ENCODE measurements around the gene HTR2A.

DNA sequence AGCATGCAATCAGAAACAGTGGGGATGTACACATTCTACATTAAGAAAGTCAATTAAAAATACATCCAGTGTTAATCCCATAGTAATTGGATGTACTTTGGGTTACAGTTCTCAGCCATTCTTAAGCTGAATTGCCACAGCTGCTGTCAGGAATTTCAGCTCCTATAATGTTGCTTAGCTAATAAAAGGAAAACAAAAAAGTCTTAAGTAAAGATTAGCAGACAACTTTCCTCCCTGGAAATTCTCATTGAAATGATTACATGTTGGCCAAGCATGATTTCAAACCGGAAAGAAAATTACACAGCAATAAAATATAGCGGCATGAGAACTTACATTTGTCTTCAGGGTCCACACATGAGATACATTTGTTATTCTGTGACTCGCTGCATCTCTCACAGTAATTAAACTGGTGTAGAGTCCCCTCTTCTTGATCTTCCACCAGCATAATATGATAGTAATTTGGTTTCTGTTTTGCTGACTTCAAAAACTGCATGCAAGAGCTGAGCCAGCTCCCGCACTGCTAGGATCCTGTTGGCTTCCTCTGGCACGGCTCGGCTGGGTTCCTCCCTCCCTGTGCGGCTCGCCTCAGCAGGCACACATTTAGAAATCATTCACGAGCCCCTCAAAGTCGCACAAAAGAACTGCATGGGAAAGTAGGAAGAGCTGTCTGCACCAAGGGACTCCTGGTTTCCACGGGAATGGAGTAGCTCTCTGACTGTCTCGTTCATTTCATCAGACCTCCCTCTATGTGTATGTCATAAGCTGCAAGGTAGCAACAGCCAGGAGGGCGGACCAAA lies at the start of gene HTR2A:
- TF ChIP-seq, protein P1, sequence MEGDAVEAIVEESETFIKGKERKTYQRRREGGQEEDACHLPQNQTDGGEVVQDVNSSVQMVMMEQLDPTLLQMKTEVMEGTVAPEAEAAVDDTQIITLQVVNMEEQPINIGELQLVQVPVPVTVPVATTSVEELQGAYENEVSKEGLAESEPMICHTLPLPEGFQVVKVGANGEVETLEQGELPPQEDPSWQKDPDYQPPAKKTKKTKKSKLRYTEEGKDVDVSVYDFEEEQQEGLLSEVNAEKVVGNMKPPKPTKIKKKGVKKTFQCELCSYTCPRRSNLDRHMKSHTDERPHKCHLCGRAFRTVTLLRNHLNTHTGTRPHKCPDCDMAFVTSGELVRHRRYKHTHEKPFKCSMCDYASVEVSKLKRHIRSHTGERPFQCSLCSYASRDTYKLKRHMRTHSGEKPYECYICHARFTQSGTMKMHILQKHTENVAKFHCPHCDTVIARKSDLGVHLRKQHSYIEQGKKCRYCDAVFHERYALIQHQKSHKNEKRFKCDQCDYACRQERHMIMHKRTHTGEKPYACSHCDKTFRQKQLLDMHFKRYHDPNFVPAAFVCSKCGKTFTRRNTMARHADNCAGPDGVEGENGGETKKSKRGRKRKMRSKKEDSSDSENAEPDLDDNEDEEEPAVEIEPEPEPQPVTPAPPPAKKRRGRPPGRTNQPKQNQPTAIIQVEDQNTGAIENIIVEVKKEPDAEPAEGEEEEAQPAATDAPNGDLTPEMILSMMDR (IDR thresholded peaks at IDR 0.05) = no peak
- TF ChIP-seq SIN3A (IDR thresholded peaks at IDR 0.05; ENCODE audit: borderline replicate concordance, insufficient read depth, low read depth, low read length) (no peak), POLR2AphosphoS5 (IDR thresholded peaks at IDR 0.05; ENCODE audit: low read depth, low read length) (no peak), TCF7L2 (IDR thresholded peaks at IDR 0.05; ENCODE audit: low read depth, low read length) (no peak)
- TF ChIP-seq, protein P2, sequence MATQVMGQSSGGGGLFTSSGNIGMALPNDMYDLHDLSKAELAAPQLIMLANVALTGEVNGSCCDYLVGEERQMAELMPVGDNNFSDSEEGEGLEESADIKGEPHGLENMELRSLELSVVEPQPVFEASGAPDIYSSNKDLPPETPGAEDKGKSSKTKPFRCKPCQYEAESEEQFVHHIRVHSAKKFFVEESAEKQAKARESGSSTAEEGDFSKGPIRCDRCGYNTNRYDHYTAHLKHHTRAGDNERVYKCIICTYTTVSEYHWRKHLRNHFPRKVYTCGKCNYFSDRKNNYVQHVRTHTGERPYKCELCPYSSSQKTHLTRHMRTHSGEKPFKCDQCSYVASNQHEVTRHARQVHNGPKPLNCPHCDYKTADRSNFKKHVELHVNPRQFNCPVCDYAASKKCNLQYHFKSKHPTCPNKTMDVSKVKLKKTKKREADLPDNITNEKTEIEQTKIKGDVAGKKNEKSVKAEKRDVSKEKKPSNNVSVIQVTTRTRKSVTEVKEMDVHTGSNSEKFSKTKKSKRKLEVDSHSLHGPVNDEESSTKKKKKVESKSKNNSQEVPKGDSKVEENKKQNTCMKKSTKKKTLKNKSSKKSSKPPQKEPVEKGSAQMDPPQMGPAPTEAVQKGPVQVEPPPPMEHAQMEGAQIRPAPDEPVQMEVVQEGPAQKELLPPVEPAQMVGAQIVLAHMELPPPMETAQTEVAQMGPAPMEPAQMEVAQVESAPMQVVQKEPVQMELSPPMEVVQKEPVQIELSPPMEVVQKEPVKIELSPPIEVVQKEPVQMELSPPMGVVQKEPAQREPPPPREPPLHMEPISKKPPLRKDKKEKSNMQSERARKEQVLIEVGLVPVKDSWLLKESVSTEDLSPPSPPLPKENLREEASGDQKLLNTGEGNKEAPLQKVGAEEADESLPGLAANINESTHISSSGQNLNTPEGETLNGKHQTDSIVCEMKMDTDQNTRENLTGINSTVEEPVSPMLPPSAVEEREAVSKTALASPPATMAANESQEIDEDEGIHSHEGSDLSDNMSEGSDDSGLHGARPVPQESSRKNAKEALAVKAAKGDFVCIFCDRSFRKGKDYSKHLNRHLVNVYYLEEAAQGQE (IDR thresholded peaks at IDR 0.05; ENCODE audit: insufficient read depth in 1 of 2, low read depth in 2 of 2, low read length in 1 of 2) = no peak
